ENCODE measurements around the gene DOK6.

The DOK6 gene

DNA sequence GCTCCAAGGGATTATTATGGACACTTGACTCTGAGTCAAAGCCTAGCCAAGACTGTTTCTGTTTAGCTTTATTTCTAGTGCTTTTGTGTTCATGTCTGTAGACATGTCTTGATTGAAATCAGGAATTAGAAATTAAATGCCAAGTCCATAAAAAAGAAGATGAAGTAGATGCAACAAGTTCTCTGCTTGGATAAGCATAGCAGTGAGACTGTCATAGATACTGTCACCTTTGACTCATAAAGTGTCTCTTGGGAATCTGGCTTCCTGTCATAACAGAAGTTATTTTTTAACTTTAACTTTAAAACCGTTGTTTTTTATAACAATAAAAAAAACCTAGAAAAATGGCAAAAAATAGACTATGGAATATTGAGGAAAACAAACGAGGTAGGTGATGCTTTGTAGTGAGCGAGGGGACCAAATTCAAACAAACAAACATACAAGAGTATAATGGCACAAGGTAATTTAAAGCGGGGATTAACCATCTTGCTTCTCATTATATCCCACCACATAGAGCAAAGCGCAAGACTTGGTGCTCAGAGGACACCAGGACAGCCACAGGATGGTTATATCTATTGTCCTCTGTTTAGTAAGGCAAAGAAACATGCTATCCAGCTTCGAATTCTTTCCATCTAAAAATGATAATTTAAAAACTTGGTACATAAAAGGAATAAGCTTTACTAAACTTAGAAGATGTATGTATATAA is 482.4 kb downstream of the DOK6 start:
- DNase-seq: no peak

DNA sequence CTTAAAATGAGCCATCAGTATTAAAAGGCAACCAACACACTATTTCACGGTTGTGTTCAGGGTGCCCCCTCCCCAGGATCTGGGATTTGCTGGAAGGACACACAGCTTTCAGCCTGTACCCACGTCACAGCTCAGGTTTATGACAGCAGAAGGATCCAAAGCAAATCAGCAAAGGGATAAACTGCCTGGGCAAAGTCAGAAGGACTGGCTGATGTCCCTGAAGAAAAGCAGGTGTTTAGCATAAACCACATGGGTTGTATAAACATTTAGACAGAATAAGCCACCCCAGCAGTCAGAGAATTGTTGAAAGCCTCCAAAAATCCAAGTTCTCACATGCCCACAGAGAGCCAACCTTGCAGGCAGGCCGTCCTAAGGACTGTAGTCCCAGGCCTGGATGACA is 483.1 kb downstream of the DOK6 start:
- no peak for DNase-seq

DNA sequence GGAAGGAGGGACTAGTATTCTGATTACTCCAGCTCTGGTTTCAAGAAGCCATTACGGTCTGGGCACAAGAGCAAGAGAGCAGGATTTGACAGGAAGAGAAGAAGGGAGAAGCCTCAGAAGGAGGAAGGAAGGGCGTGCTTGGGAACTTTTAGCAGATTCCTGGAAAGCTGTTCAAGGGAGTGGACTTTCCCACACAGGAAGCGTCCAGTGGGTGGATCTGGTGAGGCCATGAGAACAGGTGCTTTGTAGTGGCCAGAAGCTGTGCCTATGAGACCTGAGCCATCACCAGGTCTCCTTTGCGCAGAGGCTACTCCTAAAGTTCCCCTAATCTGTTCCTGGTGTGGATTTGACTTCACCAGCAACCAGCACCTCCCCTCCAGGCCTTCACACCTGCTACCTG is 484.7 kb downstream of the DOK6 start:
- DNase-seq: no peak

DNA sequence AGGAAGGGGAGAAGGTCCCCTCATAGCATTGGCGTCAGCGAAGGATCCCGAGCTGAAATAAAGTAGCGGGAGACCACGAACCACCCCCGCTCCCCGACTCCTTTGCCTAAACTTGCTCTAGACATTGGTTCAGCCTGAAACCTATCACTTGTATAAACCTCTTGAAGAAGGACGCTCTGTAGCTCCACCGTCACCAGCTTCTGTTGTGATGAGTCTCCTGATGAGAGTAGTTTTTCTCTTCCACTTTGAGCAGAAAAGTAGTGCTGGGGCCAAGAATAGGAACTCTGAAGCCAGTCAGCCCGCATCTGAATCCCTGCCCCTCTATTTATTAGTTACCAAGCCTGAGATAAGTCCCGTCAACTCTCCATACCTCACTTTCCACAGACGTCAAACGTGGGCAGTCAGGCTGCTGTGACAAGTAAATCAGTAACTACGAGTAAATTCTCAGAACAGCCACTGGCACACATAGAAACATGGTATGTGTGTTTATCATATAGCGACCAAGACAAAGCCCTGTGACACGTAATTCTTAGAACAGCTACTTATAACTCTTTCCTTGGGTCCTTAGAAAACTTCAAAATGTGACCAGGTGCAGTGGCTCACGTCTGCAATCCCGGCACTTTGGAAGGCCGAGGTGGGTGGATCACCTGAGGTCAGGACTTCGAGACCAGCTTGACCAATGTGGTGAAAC is 485.3 kb downstream of the DOK6 start:
- no peak for DNase-seq

DNA sequence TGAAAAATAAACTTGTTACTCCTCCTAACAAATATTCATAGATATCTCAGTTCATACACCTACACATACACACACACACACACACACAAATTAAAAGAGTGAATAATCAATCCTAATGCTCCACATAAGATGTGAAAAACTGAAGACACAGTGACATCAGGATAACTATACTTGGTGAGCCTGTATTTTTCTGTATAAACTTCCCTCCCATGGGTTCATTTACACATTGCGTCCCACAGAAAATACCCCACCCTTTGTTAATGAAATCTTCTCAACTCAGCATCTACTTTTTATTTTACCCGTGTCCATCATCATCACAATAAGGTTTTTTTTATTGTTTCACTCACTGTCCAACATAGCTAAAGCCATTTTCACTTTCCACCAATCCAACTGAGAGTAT is 486.6 kb downstream of the DOK6 start:
- no peak for DNase-seq

DNA sequence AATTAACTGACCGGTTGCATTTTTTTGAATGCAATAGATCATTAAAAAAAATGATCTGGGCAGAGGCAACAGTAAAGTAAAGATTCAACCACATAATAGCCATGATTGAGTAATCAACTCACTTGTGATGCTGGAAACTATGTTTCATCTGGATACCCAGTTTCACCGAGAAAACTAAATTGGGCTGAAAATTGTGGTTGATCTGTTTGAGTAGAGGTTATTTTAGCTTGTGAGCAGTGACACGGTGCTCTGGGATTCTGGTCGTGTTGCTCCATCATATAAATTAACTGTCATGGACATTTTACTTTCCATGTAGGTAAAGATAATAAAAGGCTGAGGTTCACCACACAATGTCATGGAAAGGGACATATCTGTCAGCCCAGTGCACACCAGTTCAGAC is 488.3 kb downstream of the DOK6 start:
- no peak for DNase-seq

DNA sequence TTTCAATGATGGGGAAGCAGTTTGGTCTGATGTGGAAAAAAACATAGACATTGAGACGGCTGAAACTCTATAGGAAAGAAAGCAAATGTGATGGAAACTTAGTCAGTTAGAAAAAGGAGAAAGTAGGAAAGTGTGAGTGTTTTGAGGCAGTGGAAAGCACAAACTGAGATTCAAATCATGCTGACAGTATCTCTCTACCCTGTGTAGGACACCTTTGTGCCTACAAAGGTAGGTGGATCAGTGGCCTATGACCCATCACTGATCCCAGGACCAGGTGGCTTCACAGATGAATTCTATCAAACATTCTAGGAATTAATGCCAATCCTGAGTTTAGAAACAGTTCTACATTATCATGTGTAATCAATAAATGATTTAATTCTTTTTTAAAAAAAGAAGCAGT is 489.9 kb downstream of the DOK6 start:
- DNase-seq: no peak

DNA sequence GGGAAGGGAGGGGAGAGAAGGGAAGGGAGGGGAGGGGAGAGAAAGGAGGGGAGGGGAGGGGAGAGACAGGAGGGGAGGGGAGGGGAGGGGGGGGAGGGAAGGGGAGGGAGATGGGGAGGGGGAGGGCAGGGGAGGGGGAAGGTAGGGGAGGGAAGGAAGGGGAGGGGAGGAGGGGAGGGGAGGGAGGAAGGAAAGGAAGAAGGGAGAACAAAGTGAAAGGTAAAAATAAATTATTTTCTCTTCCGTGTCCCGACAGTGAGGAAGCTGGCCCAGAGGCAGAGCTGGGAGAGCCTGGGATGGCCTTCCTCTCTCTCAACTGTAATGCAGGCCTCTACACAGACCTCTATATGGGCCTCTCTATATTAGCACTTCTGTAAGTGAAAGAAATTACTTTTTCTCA is 493.8 kb downstream of the DOK6 start:
- DNase-seq: no peak

DNA sequence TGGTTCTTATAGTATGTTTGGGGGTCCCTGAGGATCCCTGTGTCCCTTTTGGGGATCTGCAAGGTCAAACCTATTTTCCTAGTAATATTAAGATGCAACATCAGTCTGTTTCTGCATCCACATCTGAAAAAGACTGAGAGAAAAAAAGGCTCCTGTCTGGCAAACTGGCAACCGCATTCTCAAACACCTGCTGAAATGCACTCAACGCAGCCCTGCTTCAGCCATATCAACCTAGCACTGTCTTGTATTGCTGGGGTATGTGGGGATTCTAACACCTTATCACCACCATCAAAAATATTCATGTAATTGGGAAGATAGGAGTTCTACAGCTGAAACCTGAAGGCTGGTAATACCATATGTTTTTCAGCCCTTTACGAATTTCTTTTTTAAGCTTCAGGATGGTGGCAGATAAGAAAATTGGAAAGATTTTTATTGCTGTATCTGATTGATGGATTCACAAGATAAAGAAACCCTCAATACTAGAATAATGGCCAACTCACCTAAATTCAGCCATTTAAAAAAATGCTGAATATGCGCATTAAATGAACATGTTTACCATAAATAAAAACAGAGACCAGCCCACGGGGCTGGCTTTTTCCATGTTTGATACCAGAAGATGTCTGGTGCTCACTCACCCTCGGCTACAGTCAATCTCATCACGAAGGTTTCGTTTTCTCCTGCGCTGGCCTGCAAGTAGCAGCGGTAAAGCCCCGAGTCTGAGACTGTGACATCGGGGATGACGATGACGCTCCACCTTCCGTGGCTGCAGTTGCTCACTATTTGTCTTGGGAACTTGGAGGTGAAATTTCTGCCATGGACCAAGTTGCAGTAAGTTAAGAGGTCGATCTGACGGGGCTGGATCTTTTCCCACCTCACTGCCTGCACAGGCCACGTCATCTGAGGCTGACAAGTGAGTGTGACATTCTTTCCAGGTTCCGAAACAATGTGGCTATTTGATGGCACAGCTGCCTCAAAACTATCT is 494.7 kb downstream of the DOK6 start:
- no peak for DNase-seq

DNA sequence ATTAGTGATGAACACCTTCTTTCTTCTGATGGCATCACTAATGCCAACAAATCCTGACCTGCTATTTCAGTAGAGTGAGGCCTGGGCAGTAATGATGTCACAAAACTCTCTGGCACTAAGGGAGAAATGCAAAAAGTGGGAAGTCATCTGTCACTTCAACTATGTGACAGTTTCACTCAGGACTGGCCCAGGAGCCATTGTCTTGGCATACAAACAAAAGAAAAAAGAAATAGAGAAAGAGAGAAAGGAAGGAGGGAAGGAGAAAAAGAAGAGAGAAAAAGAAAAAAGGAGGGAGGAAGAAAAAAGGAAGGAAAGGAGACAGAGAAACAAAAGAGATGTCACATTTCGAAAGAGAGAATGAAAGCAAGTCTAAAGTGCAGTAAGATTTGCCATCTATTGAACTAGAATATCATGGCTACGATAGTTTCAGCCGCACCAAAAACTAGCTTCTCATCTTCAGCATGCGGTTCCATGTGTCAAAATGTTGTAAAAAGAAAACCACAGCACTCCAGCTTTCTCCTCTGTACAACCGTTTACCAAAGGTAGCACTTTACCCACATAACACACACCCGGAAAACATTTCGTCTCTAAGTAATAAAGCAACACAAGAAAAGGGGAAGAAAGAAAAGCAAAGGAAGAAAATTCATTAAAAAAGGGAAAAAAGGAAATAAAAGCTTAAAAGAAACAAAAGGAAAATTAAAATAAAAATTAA is 496.9 kb downstream of the DOK6 start:
- DNase-seq: no peak

DNA sequence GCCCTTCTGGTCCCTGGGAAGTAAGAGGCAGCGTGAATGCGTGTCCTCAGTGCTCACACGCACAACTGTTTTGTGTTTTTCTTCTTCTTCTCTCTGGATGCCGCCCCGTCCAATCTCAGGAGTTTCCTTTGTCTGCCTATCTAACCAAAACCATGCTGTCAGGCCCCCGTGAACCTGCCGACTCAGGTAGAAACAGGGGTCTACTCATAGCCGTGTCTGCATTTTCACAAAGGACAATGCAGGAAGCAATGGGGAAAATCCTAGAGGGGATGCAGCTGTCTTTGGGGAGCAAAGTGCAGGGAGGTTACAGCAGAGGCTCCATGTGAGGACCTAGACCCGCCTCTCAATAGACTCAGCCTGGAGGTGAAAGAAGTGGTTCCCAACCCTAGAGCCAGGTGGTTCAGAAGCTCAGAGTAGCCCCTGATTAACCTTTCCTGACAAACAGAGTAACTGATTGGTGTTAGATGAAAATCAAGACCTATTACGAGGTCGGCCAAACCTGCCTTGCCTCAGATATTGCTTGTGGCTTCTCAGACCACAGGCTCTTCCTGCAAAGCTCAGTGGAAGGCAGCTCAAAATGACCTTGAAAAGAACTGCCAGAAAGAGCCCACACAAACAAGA is 497.7 kb downstream of the DOK6 start:
- no peak for DNase-seq

All from NCI-H510A treated with DMSO at 0.1 percent for 48 hours (cell line).